ENCODE data around the gene CEP162.

DNA sequence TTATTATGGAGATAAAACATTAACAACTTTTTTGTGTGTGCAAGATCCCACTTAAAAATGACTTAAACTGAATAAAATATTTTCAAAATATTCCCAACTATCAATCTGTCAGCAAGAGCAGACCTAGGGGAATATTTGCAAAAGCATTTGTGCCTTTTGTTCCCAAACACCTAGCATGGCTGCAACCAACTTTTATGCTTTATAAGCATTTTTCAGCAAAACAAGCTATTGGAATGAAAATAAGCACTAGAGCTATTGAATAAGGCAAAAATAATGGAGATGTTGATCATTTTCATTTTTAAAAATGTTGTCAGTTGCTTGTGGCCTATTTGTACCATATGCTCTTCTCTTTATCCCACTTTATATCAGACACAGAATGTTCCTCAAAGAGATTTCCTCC is 28.2 kb upstream of the CEP162 start:
- TF ChIP-seq, protein P1, sequence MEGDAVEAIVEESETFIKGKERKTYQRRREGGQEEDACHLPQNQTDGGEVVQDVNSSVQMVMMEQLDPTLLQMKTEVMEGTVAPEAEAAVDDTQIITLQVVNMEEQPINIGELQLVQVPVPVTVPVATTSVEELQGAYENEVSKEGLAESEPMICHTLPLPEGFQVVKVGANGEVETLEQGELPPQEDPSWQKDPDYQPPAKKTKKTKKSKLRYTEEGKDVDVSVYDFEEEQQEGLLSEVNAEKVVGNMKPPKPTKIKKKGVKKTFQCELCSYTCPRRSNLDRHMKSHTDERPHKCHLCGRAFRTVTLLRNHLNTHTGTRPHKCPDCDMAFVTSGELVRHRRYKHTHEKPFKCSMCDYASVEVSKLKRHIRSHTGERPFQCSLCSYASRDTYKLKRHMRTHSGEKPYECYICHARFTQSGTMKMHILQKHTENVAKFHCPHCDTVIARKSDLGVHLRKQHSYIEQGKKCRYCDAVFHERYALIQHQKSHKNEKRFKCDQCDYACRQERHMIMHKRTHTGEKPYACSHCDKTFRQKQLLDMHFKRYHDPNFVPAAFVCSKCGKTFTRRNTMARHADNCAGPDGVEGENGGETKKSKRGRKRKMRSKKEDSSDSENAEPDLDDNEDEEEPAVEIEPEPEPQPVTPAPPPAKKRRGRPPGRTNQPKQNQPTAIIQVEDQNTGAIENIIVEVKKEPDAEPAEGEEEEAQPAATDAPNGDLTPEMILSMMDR (IDR thresholded peaks at IDR 0.05), result no peak
- TF ChIP-seq POLR2A (IDR thresholded peaks at IDR 0.05), result no peak

Data from thyroid gland (tissue), 4 donors.